Eye (tissue), 1 donor: ENCODE measurements around the gene RNF113B.

Experiments used
- DNase-seq: peaks from one replicate; pipeline ENCODE4 v3.0.0-alpha.2; 2015

The RNF113B gene

DNA sequence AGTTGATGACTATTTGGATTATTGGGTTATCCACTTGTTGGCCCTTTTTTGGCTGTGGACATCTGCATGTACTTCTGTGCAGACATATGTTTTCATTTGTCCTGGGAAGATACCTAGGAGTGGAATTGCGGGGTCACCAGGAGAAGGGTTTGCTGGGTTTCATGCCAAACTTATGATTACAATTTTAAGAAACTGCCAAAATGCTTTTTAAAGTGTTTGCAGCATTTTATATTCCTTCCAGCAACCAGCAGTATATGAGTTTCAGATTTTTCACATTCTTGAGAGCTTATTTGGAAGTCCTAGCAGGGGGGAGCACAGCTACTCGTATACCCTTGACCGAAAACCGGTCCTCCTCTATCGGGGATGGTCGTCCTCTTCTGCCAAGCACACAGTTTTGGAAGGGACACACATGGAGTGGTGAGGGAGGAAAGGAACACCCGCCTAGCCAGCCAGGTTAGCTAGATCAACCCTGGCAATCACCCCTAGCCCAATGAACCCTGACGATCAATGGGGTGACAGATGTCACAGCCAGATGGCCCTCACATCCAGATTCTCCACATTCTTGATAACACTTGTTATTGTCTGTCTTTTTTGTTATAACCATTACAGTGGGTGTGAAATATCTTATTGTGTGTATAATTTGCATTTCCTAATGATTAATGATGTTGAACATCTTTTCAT is 26.7 kb upstream of the RNF113B start:
- no peak for DNase-seq

DNA sequence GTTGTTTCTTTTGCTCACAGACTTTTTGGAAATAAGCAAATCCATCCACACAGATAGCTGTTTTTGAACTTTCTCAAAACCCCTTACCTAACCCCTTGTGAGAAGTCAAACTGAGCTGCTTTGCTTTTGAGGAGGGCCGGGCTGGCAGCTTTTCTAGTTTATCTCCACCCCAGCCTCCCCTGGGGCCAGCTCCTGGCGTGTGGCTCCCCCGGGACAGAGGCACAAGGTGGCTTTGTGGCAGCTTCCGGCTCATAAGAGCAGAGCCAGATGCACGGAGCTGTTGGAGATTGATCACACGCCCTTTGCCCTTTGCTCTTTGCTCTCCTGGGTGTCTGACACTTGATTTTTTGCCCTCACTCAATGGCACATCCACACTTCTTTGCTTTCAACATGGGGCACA is 24.9 kb upstream of the RNF113B start:
- DNase-seq: no peak

DNA sequence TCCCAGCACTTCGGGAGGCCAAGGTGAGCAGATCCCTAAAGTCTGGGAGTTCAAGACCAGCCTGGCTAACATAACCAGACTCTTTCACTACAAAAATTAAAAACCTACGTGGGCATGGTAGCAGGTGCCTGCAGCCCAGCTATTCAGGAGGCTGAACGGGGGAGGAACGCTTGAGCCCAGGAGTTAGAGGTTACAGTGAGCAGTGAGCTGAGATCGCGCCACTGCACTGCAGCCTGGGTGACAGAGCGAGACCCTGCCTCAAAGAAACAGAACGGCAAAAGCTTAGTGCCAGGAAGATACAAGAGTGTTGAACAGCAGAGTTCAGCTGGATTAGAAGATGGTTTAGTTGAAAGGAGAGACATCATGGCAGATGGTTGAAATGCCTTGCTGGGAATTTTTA is 24.1 kb upstream of the RNF113B start:
- DNase-seq: no peak

DNA sequence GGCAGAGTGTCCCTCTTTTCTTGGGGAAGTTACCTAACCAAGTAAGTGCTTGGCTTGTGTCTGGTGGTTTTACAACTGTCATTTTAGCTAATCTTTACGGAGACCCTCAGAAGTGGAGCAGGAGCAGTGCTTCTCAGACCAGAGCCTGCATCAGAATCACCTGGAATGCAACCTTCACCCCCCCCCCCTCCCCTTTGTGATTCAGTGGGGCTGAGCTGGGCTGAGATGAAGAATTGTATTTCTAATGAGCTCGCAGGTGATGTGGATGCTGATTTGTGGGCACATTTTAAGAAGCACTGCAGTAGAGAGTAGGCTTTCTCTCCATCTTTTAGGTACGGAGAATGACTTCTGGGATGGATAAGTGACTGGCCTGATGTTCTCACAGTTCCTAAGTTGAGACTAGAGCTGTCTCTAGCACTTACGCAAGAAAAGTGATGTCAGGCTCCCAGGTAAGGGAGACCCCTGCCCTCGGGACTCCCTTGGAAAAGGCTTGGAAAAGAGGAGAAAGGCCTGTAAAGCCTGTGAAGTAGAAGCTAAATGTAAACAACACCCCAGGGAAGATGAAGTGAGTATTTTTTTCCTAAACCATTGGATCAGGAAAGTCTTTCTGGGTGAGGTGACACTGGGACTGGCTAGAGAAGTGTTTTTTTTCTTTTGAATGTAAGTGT is 23.3 kb upstream of the RNF113B start:
- no peak for DNase-seq

DNA sequence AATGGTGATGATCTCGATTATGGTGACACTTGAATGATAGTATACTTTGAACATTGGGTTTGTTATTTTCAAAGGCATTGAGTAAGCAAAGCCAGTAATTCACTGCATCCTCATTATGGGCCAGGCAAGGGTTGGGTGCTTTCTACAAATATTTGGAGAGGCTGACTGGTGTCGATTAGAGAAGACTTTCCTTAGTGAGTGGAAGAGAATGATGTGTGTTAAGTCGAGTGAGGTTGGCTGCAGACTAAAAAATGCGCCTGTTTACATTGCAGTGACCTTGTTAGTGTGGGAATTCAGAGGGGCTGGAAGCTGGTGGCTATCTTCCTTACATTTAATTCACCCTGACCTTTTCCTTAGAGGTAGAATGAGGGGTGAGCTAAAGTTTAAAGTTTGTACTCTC is 22.4 kb upstream of the RNF113B start:
- DNase-seq: no peak

DNA sequence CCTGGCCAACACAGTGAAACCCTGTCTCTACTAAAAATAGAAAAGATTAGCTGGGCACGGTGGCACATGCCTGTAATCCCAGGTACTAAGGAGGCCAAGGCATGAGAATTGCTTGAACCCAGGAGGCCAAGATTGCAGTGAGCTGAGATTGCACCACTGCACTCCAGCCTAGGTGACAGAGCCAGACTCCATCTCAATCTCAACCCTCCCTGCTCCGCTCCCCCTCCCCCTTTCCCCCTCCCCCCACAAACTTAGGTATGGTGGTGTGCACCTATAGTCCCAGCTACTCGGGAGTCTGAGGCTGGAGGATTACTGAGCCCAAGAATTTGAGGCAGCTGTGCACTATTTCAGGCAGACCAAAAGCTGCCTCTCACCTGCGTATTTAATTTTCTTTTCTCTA is 21.6 kb upstream of the RNF113B start:
- no peak for DNase-seq

DNA sequence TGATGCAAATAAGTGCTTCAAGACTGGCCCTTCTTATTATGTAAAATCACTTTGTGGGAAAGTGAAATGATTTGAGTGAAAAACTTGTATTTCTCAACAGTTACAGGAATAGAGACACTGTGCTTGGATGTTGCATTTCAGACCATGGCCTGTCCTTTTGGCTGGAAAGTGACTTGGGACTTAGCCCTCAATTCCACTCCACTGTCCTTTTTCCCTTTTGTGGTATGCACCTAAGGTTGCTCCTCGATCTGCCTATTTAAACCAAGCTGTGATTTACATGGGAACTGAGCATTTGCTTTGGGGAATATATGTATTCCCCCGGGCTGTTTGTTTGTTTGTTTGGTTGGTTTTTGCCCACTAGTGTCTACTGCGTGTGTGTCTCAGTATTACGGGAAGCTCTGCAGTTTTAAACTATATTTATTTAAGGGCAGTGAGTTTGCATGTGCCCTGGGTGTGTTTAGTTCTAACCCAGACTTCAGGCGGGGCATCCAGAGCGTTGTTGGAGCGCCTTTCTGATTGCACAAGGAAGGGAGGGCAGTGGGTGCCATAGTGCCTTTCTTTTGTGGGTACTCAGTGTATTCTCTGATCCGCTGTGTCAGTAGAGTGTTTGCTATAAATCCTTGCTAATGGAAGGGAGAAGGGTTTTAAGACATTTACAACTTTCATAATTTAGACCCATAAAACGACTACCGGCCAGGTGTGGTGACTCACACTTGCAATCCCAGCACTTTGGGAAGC is 18.2 kb upstream of the RNF113B start:
- DNase-seq: no peak

DNA sequence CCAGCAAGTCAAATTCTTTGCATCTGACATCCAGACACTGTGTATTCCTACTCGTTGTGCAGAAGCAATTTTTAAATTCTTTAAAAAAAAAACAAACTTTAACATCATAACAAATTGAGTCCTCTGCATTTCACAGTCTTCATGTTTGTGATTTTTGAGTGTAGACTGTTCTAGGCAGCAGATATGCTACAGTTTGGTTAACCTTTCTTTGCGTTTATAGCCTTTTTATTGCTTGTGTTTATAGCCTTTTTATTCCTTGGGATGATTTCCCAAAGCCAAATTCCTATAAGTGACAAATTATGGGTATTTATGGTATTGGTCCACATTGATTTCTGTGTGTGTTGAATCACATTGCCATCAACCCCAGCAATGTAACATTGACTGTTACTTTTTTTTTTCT is 14.9 kb upstream of the RNF113B start:
- no peak for DNase-seq

DNA sequence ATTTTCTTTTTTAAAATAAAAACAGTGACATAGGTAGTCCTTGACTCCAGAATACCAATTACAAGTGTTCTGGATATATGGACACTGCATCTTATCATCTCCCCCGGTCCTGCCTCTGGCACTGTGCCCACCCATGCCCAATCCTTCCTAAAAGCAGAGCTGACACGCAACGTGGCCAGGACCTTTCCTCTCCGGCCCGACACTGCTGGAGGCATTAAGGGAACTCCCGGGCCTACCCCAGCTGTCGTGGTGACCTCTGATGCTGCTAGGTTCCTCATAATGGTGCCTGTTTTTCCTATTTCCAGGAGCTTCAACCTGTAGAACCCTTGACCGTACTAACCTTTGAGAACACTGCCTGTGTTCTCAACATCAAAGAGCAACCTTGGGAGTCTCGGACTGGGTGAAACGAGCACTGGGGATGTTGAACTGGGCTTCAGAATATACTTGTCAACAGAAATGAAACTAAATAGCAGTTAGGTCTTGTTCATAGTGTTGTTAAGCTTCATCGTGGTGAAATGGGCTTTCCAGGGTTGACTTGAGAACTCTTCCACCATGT is 13.9 kb upstream of the RNF113B start:
- no peak for DNase-seq

DNA sequence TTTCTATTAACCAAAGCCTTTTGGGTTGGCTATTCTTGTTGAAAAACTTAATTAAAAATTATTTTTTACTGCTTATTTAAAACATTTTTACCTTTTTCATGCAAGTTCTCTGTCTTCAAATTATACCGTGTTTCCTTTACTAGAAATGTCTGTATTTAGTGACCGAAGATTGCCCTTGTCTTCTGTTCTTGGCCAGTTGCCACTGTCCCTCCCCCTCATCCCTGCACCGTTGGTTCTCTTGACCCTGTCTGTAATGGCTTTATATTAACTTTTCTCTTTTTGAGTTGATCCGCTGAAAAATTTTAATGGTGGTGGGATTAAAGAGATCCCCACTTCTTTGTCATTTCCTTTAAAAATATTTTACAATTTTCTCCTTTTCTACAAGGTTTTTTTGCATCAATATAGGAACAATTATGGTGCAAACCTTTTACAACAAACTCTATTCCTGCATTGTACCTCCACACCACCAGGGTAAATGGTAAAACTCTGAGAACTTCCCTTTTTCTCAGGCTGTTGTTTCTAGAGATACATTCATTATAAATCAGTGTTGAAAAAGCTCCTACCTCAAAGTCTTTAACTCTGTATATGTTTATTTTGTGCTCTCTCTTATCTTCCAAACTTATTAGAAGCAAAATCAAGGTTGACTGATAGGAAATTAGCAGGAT is 12.9 kb upstream of the RNF113B start:
- no peak for DNase-seq

DNA sequence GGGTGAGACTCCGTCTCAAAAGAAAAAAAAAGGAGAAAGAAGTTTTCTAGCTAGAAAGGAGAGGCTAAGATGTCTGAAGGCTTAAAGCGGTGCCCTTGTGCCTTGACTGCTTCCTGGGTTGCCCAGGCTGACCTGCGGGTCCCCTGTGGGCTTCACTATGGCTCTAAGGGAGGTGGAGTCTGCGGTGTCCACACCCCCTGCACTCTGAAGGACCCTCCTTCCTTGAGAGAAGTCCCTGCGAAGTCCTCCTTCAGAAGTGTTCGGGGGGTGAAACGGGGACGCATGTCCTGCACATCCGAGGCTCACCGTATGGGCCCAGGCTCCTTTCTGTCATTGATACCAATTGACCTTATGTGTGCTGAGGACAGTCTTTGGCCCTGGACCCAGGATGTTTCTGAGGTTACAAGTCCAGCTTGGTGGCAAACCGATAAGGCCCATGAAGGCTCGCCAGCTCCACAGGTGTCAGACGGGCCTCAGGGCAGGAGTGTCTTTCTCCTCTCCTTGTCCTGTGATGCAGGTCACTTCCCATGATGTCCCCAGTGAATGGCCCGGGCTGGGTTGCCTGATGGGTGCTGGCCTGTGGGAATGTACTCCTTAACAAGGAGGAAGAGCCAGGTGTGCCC is 11.6 kb upstream of the RNF113B start:
- DNase-seq: no peak

DNA sequence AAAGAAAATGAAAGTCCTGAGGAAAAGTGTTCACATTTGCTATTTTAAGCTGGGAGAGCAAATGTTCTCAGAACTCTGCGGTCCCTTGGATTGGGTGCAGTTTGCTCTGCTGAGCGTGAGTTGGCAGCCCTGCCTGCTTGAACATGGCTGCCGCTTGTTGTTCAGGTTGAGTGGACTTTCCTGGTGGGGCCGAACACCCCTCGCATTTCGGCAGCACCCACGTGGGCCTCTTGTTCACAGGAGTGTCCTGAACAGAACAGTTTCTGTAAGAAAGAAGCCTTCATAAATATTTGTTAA is 10.8 kb upstream of the RNF113B start:
- DNase-seq: no peak

DNA sequence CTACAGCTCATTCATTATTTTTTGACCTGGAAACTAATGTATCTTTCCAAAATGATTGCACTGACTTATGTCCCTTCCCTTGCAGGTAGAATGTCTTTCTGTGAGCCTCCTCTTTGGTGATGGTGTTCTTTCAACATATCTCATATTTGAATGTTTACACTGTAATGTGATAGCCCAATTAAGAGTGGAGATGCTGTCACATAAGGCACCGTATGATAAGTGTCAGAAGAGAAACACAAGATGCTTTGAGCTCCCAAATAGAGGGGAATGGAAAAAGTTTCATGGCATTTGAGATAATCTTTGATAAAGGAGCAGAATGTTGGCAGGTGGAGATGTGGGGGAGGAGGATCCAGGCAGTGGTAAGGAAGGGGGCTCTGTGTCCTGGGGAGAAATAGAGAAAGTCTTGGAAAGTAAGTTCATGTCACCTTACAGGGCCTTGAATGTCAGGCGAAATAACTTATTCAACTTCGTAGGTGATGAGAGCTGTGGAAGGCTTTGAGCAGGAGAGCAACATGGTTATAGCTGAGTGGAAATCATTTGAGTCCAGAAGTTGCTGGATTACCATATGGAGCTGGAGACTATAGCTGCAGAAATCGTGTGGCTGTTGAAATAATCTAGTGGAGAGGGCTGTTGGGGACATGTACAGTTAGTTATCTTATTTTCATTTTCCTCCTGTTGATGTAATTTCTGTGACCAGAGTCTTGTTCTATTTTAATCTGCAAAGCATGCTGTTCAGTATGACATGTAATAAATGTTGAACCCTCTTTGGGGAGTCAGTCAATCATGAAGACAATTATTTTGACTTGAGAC is 10.3 kb upstream of the RNF113B start:
- no peak for DNase-seq

DNA sequence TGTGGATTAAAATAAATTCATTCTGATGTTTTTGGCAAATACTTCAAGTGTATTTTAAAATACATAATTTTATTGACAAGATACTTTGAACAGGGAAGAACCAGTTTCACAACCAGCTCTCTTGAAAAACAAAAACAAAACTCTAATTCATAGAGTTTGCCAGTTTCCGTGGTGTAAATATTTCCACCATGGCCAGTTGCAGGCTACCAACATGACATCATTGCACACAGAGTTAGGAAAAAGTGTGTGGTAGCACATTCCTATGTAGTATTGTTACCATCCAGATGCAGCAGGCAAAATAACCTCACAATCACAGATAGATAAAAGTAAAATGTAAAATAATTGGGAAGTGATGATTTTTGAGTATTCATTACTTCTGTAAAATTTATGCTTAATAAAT is 7.7 kb upstream of the RNF113B start:
- no peak for DNase-seq

DNA sequence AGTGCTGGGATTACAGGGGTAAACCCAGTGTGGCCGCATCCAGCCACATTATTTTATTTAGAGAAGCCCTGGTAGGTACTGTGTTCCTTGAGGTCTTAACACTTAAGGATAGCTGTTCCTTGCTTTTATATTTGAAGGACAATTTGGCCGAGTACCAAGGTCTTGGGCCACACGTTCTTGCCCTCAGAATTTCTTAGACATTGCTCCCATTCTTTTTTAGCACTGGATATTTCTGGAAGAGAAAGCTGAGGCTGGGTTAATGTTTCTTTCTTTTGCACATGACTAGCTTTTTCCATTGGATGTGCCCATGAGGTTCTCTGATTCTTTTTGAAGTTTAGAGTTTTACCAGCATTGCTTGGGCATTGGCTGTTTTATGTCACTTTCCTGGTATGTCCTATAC is 5.5 kb upstream of the RNF113B start:
- no peak for DNase-seq

DNA sequence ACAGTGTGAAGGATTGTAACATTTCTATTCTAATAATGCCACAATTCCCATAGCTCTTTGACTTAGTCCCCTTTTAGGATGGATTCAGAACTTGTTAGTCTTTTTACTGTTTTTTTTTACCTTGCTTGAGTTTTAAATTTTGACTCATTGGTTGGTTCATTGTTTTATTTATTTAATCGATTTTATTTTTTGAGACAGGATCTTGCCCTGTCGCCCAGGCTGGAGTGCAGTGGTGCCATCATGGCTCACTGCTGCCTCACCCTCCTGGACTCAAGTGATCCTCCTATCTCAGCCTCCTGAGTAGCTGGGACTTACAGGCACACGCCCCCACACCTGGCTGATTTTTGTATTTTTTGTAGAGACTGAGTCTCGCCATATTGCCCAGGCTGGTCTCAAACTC is 5.1 kb upstream of the RNF113B start:
- no peak for DNase-seq

DNA sequence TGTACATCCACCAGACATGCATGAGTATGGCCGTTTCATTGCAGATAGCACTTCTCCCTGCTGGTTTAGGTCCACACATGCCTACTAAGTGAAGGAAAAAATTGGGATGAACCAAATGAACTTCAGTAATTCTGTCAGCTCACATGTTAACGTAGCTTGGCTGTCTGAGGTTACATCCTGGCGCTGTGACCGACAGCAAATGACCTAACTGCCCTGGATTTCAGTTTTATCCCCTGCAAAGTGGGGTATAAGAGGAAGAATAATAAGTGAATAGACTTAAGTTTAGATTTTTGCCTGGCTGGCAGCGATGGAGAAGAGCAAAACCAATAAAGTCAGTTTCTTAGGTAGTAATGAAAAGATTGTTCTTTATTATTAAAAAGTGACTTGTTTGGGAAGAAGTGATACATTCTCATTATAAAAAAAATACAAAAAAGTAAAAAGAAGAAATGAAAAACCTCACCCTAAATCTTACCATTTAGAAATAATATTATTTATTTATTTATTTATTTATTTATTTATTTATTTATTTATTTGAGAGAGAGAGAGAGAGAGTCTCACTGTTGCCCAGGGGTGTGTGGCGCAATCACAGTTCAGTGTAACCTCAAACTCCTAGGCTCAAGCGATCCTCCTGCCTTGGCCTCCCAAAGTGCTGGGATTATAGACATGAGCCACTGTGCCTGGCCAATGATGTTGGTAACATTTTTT is 4.2 kb upstream of the RNF113B start:
- no peak for DNase-seq

DNA sequence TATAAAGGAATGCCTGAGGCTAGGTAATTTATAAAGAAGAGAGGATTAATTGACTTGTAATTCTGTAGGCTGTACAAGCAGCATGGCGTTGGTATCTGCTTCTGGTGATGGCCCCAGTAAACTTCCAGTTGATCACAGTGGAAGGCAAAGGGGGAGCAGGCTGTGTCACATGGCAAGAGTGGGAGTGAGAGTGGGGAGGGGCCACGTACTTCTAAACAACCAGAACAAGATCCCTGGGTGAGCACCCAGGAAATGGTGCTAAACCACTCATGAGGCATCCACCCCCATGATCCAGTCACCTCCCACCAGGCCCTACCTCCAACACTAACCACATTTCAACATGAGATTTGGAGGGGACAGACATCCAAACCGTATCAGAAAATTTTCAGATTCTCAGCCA is 3.0 kb upstream of the RNF113B start:
- no peak for DNase-seq

DNA sequence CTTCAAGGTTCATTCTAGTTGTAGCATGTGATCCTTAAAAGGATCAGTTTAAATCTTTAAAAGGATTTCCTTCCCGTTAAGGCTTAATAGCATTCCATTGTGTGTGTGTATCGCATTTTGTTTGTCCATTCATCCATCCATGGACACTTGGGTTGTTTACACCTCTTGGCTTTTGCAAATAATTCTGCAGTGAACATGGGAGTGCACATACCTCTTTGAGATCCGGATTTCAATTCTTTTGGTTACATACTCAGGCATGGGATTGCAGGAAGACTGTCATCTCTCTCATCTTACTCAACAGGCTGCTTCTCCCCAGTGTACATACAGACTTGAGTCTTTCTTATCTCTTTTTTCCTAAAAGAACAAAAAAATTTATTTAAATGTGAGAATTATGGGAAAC is 1.2 kb downstream of the RNF113B start:
- no peak for DNase-seq

DNA sequence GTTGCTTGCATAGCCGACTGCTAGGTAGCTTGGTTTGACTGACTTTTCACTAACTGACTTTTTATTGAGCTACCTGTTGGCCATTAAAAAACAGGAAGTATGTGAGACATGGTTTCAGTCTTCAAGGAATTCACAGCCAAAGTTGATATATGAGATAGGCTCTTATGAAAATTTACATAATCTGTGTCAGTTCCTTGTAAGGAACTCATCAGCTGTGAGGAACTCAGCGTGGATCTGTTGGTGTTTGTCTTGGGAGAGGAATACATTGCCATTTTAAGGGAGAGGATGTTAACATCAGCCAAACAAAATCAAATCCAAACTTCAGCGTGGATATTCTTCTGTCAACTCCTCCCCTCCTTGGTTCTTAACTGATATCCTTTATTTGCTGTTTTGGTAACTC is 2.0 kb downstream of the RNF113B start:
- no peak for DNase-seq

DNA sequence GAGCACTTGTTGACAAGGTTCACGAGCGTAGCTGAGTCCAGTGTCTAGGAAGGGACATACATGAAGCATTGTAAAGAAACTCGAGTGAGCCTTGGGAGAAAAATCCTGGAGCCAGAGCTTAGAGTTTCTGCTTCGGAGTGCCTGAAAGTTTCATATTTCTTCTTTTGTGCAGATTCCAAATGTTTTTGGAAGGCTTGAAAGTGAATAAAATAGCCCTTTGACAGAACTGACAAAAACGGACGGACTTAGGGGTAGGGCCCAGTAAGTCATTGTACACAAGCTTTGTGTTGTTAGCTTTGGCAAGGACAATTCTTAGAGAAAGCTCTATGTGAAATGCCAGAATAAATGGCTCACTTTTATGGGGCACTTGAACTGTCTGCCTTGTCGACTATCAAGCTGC is 2.8 kb downstream of the RNF113B start:
- peak; percentile 17 for DNase-seq
